GM12864 (cell line): ENCODE measurements around the gene EGFL8.

ENCODE experiments used
- DNase-seq: peaks from one replicate; pipeline ENCODE4 v3.0.0-alpha.2; 2011; ENCODE audit warnings: low read depth
- H3K4me3 ChIP-seq: 2 replicates; pipeline ENCODE4 v1.5.1; 2011; ENCODE audit warnings: mild to moderate bottlenecking, low read depth, low read length, control low read depth
- CTCF ChIP-seq: IDR thresholded peaks from 2 replicates; pipeline ENCODE4 v1.5.1; 2011; ENCODE audit warnings: low read depth, mild to moderate bottlenecking, moderate library complexity, low read length, control low read depth, inconsistent platforms; ENCODE audit errors: missing control alignments

EGFL8 gene

GRCh38 chr6:32179766-32180405 lies 15.5 kb downstream of the EGFL8 start:
- no peak for DNase-seq
- TF ChIP-seq CTCF = no peak

GRCh38 chr6:32181148-32181702 lies 16.8 kb downstream of the EGFL8 start:
- no peak overlapping the region for H3K4me3 ChIP-seq
- TF ChIP-seq CTCF = no peak
- DNase-seq = no peak

More at GRCh38 chr6:32179766-32180405, 15.5 kb downstream of the EGFL8 start:
- no peak overlapping the region; the same call in 1 of the 2 replicates for H3K4me3 ChIP-seq

GRCh38 chr6:32181915-32182529 lies 17.6 kb downstream of the EGFL8 start:
- no peak overlapping the region for H3K4me3 ChIP-seq
- DNase-seq = no peak
- TF ChIP-seq CTCF = no peak

GRCh38 chr6:32182555-32182981 lies 18.2 kb downstream of the EGFL8 start:
- no peak for DNase-seq
- no peak overlapping the region for H3K4me3 ChIP-seq
- TF ChIP-seq CTCF = no peak

GRCh38 chr6:32183030-32183429 lies 18.6 kb downstream of the EGFL8 start:
- no peak for TF ChIP-seq CTCF
- DNase-seq = no peak
- no peak overlapping the region for H3K4me3 ChIP-seq

GRCh38 chr6:32183483-32184083 lies 19.2 kb downstream of the EGFL8 start:
- DNase-seq = no peak
- H3K4me3 ChIP-seq = no peak overlapping the region
- no peak for TF ChIP-seq CTCF
